Mucosa of rectum (tissue), 2 donors: ENCODE measurements around the gene MYRIP.
"Not testable (repeated sequence)": the region's sequence is repeated elsewhere in the genome, so short reads cannot be mapped to it uniquely, and the experiment has no call there.

Experiments used
- H3K27ac ChIP-seq, 2 donors: one replicate each; pipeline ENCODE4 v1.7.0; 2013; ENCODE audit warnings: inconsistent platforms in 2 of 2, low read depth in 2 of 2, low read length in 2 of 2
- H3K27me3 ChIP-seq, 2 donors: one replicate each; pipeline ENCODE4 v1.7.0; 2013; ENCODE audit warnings: low read length in 2 of 2; ENCODE audit not compliant: control insufficient read depth in 2 of 2, insufficient read depth in 2 of 2
- H3K36me3 ChIP-seq, 2 donors: one replicate each; pipeline ENCODE4 v1.7.0; 2013; ENCODE audit warnings: low read length in 2 of 2; ENCODE audit not compliant: control insufficient read depth in 2 of 2, insufficient read depth in 2 of 2
- H3K4me1 ChIP-seq, 2 donors: one replicate each; pipeline ENCODE4 v1.7.0; 2013; ENCODE audit warnings: low read length in 2 of 2, mild to moderate bottlenecking in 1 of 2; ENCODE audit not compliant: control insufficient read depth in 2 of 2, insufficient read depth in 2 of 2
- H3K4me3 ChIP-seq, 2 donors: one replicate each; pipeline ENCODE4 v1.7.0; 2013; ENCODE audit warnings: low read length in 2 of 2
- H3K9ac ChIP-seq, 2 donors: one replicate each; pipeline ENCODE4 v1.7.0; 2013; ENCODE audit warnings: low read length in 2 of 2, low read depth in 1 of 2, mild to moderate bottlenecking in 1 of 2
- H3K9me3 ChIP-seq, 2 donors: one replicate each; pipeline ENCODE4 v1.7.0; 2013; ENCODE audit warnings: low read length in 2 of 2; ENCODE audit not compliant: control insufficient read depth in 2 of 2
- donor health status: healthy.
- donor health status: Normal muscosa, but diverticular disease.

The MYRIP gene

DNA sequence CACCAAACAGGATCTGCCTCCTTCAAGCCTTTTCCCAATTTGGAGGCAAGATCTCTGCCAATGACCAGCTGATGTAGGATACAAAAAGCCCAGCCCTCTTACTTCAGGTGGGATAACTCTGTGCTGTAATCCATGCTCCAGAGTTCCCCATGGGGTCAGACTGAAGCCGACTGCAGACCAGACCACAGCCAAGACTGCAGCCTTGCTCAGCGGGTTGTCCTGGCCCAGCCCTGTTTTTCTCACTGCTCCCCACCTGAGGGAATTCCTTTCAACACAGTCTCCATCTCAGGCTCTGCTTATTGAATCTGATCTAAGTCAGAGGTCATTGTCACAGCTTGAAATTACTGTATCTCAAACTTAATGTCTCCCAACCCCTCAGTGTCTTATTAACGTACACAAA, 207.0 kb downstream of the MYRIP start:
- no peaks in the 10 kb centered on the region for H3K9me3 ChIP-seq
- no peak overlapping the region for H3K9ac ChIP-seq
- no peak overlapping the region for H3K27ac ChIP-seq
- H3K4me3 ChIP-seq, result no peak overlapping the region
- H3K27me3 ChIP-seq, result no peaks in the 10 kb centered on the region
- no peaks in the 10 kb centered on the region for H3K36me3 ChIP-seq
- H3K4me1 ChIP-seq, result no peaks in the 10 kb centered on the region

DNA sequence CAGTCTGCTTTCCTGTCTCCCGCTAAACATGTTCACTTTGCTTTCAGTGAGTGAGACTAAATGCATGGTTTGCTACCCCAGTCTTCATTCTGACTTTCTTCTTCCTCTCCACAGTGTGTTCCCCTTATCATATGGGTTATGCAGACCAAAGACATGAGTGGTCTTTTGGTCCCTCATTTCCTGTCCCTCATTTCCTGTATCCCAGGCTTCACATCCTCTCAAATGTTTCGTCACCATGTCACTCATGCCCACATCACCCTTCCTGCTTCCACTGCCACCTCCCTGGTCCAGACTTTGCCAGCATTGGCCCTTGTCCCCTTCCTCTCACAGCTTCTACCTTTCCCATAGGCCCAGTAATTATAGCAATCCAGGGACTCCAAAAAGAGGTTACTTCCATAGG, 209.0 kb downstream of the MYRIP start:
- H3K4me3 ChIP-seq, result no peak overlapping the region
- no peaks in the 10 kb centered on the region for H3K9me3 ChIP-seq
- H3K4me1 ChIP-seq, result no peaks in the 10 kb centered on the region
- H3K27ac ChIP-seq, result no peak overlapping the region
- no peaks in the 10 kb centered on the region for H3K27me3 ChIP-seq
- H3K9ac ChIP-seq, result no peak overlapping the region
- H3K36me3 ChIP-seq, result no peaks in the 10 kb centered on the region

DNA sequence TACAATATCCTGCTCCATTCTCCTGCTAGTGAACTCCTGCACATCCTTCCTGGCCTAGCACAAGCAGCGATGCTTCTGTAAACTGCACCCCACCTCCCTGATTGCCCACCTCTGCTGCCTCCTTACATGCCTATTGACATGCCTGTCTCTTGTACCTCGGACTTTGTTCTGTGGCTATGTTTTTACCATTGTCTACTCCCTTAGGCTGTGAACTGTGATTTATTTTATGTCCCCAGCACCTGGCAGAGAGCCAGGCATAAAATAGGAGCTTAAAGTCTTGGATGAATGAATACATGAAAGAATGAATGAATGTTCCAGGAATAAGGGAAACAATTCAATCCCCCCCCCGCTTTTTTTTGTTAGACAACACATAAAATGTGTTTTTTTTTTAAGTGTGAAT, 210.0 kb downstream of the MYRIP start:
- H3K4me1 ChIP-seq, result no peaks in the 10 kb centered on the region
- H3K36me3 ChIP-seq, result no peaks in the 10 kb centered on the region
- H3K27ac ChIP-seq, result no peak overlapping the region
- no peak overlapping the region for H3K9ac ChIP-seq
- H3K9me3 ChIP-seq, result no peaks in the 10 kb centered on the region
- no peaks in the 10 kb centered on the region for H3K27me3 ChIP-seq
- H3K4me3 ChIP-seq, result no peak overlapping the region

DNA sequence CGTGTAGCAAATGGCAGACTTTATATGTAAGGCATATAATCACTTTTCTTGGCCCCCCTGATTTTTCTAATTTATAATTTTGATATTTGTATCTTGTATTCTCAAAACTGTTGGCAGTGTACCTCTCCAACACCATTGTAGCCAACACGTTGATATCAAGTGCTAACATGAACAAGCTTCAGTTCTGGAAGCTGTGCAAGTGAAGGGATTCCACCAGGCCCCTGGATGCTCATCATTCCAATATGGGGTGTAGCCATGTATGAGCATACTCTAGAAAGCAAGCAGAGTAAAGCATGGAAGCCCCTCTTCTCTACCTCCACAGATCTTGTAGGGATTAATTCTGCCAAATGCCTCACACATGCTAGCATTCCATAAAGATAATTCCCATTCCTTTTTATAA, 211.3 kb downstream of the MYRIP start:
- no peaks in the 10 kb centered on the region for H3K4me1 ChIP-seq
- H3K27ac ChIP-seq, result no peak overlapping the region
- H3K9ac ChIP-seq, result no peak overlapping the region

DNA sequence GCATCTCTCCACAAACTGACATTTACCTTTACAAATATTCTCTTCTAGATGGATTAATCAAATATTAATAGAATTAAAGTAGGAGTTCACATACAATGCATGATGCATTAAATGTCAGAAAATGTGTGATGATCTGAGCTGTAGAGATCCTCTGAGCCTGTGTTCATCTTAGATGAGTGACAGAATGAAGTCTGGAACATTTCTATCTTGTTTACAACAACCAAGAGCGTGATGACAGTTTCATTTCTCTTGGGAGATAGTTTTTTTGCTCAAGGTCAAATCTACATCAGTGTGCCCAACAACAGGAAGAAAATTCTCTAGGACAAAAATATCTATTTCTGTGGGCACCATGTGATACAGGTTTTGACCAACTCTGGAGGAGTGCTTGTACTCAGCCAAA, 211.9 kb downstream of the MYRIP start:
- Histone ChIP-seq H3K9ac (no peak overlapping the region), H3K4me3 (no peak overlapping the region), H3K9me3 (peaks cover 0 to 3% of the 10 kb centered on the region in 2 donors), H3K36me3 (no peaks in the 10 kb centered on the region), H3K4me1 (no peaks in the 10 kb centered on the region), H3K27me3 (no peaks in the 10 kb centered on the region), H3K27ac (no peak overlapping the region)

More for the DNA sequence above, 211.3 kb downstream of the MYRIP start:
- no peaks in the 10 kb centered on the region for H3K9me3 ChIP-seq
- no peak overlapping the region for H3K4me3 ChIP-seq
- no peaks in the 10 kb centered on the region for H3K36me3 ChIP-seq
- H3K27me3 ChIP-seq, result no peaks in the 10 kb centered on the region

DNA sequence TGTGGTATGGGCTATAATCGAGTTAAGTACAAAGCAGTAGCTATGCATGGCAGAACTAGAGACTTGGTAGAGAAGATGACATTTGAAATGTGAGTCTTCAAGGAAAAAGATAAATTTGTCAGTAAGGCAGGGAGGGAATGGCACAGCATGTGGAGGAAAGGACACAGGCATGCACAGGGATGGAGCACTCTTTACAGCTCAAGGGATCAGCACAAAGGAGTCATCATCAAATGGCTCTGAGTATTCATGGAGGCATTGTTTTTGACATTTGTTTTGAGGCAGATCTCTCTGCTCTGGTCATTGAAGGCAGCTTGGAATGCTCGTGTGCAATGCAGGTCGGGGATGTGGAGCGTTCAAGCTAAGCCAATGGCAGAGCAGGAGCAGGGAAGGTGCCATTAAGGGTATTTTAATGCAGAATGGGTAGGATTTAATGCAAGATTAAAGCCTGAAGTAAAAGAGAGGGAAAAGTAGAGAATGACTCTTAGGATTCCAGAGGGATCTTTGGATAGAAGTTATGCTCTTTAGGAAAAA, 213.0 kb downstream of the MYRIP start:
- no peak overlapping the region for H3K9ac ChIP-seq
- H3K27me3 ChIP-seq, result no peaks in the 10 kb centered on the region
- H3K27ac ChIP-seq, result no peak overlapping the region
- no peak overlapping the region for H3K4me3 ChIP-seq
- H3K9me3 ChIP-seq, result peaks cover 0 to 3% of the 10 kb centered on the region in 2 donors
- H3K36me3 ChIP-seq, result no peaks in the 10 kb centered on the region
- no peaks in the 10 kb centered on the region for H3K4me1 ChIP-seq

DNA sequence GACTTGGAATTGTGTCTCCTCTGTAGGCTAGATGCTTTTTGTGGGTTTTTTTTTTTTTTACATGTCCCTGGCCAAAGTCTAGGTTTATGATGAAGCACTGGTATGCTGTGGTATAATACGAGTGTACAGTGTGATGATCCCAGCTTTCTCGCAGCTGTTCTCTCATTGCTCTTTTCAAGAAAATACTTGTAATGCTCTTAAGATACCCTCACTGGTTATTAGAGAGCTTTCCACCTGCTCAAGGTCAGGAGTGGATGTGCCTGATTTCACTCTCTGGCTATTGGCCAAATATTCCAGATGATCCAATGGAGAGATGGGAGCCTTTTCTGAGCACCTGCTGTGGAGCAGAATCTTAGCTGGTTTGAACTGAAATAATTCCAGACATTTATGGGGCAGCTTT, 215.1 kb downstream of the MYRIP start:
- Histone ChIP-seq H3K4me1 (no peaks in the 10 kb centered on the region), H3K4me3 (no peak overlapping the region), H3K36me3 (no peaks in the 10 kb centered on the region), H3K27me3 (no peaks in the 10 kb centered on the region), H3K27ac (no peak overlapping the region), H3K9me3 (peaks cover 3% of the 10 kb centered on the region in 2 donors), H3K9ac (no peak overlapping the region)

DNA sequence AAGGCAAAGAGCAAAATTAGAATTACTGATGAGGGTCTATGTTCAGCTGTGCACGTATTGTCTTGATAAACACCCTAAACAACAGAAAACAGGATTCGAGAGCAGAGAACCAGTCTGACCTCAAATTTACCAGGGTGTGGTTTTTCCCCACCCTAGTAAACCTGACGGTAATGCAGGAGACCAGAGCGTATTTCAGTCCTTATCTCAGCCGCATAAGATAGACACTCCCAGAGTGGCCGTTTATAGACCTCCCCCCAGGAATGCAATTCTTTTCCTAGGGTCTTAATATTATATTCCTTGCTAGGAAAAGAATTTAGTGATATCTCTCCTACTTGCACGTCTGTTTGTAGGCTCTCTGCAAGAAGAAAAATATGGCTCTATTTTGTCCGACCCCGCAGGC, 216.5 kb downstream of the MYRIP start:
- not testable (repeated sequence) for H3K4me3 ChIP-seq, H3K36me3 ChIP-seq, H3K4me1 ChIP-seq, H3K9me3 ChIP-seq, H3K27ac ChIP-seq, H3K9ac ChIP-seq, H3K27me3 ChIP-seq

DNA sequence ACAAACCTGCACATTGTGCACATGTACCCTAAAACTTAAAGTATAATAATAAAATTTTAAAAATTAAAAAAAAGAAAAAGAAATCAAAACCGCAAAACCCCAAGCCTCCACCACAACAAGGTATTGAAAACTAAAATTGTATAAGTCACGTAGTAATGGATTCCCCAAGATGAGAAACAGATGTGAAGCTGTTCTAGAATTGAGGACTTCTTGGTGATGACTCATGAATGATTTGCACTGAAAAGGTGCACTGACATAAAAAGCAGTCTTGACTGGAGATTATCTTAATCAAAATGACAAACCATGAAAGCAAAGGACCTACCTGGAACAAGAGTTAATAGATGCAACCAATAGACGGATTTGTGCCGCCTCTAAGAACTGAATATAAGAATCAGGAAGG, 225.8 kb downstream of the MYRIP start:
- Histone ChIP-seq H3K9me3 (no peaks in the 10 kb centered on the region), H3K36me3 (no peaks in the 10 kb centered on the region), H3K4me3 (no peak overlapping the region), H3K27ac (no peak overlapping the region), H3K27me3 (no peaks in the 10 kb centered on the region), H3K4me1 (no peaks in the 10 kb centered on the region), H3K9ac (no peak overlapping the region)

DNA sequence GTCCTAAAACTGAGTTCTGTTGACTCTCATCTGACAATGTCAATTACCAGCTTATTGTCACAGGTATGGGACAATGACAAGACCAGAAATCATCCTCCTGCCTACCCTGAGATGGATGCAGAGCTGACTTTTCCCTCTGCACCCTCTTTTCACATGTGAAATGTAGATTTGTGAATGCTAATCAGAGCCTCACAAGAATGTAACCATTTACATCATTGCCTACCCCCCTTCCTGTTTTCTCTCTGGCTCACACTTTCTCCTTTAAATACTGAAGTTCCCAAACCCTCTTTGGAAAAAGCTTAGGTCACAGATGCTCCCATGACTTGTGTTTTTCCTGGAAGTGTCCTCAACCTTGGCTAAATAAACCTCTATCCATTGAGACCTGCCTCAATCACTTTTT, 228.2 kb downstream of the MYRIP start:
- H3K4me3 ChIP-seq, result no peak overlapping the region
- H3K9ac ChIP-seq, result no peak overlapping the region
- H3K36me3 ChIP-seq, result no peaks in the 10 kb centered on the region
- H3K4me1 ChIP-seq, result no peaks in the 10 kb centered on the region
- H3K9me3 ChIP-seq, result no peaks in the 10 kb centered on the region
- H3K27ac ChIP-seq, result no peak overlapping the region
- no peaks in the 10 kb centered on the region for H3K27me3 ChIP-seq
